HG02840 (cell line): ENCODE results near the gene PRKACB.
"Not testable (repeated sequence)": the region's sequence is repeated elsewhere in the genome, so short reads cannot be mapped to it uniquely, and the experiment has no call there.

Experiments
- ATAC-seq: cut with Tn5 transposase; IDR thresholded peaks from one replicate; pipeline ENCODE4 v1.9.1; 2021; ENCODE audit warnings: mild to moderate bottlenecking, moderate library complexity, moderate number of reproducible peaks; ENCODE audit not compliant: unreplicated experiment, low FRiP score

PRKACB gene

DNA sequence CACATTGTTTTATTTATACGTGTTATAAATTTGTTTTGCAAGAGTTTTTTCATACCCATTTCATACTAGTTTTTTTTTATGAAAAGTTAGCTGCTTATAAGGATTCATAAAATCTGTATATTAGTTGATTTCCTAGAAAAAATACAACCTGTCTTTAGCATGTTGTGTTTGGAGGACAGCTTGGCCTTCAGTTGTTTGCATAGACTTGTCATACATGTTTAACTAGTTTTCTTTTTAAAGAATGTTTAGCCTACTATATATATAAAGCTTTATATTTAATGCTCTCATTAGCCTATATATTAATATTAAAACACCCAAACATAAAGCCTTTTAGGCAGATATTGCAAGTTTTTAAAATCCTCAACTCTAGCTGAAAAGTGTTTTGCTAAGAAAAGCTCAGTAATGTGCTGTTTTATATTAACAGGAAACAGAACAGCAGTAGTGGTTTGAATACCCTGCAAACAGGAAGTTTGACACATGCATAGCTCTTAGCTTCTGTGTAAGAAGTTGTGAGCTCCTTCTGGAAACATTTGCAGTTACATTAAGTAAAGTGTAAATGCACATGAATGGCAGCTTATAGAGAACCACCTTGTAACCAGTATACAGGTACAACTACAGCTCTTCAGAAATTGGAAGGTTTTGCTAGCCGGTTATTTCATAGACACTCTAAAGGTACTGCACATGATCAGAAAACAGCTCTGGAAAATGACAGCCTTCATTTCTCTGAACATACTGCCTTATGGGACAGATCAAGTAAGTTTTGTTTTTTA lies at the start of gene PRKACB:
TSS of gene PRKACB (plus strand) at position 476 of the 770 bp plus-strand sequence. CDS start at position 567, 91 bp downstream.
- ATAC-seq, result peak; percentile 80

DNA sequence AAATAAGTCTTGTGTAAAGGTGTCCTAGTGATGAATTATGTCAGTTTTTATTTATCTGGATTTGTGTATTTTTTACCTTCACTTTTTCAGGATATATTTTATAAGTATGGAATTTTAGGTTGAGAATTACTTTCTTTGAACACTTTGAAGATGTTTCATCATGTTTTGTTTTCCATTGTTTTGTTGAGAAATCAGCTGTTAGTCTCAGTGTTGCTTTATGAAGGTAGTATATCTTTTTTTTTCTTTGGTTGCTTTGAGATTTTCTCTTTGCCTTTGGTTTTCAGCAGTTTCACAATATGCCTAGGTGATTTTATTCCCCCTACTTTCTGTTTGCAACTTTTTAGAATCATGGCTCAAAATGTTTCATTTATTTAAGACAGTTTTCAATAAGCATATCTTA lies 48.8 kb upstream of the PRKACB start:
- no peak for ATAC-seq

DNA sequence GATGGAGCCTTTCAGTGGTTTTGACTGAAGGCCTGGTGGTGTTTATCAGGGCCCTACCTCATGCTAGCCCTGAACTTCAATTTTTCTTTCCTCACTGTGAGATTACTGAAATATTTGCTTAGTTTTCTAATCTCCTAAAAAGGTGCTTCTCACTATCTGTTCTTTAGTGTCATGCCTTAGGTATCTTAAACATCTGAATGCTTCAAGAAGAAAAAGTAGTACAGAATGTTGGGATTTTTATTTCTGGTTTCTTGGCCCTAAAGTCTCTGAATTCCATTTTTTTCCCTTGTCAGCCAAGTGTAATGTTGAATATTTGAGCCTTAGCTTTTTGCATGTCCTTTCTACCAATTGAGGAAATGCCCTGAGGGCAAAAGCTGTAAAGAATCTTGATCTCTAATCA lies 47.9 kb upstream of the PRKACB start:
- no peak for ATAC-seq

DNA sequence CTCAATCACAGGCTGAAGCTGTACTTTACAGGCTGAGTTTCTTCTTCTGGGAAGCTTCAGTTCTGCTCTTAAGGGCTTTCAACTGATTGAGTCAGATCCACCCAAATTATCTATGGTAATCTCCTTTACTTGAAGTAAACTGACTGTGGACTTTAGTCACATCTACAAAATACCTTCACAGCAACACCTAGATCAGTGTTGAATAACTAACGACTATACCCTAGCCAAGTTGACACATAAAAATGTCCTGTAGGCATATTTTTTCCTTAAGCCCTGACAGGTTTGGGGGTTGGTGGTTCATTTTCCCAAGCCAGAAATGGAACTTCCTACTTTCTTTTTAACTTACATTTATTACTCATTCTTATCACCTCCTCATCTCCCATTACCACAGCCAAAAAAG lies 42.9 kb upstream of the PRKACB start:
- no peak for ATAC-seq

DNA sequence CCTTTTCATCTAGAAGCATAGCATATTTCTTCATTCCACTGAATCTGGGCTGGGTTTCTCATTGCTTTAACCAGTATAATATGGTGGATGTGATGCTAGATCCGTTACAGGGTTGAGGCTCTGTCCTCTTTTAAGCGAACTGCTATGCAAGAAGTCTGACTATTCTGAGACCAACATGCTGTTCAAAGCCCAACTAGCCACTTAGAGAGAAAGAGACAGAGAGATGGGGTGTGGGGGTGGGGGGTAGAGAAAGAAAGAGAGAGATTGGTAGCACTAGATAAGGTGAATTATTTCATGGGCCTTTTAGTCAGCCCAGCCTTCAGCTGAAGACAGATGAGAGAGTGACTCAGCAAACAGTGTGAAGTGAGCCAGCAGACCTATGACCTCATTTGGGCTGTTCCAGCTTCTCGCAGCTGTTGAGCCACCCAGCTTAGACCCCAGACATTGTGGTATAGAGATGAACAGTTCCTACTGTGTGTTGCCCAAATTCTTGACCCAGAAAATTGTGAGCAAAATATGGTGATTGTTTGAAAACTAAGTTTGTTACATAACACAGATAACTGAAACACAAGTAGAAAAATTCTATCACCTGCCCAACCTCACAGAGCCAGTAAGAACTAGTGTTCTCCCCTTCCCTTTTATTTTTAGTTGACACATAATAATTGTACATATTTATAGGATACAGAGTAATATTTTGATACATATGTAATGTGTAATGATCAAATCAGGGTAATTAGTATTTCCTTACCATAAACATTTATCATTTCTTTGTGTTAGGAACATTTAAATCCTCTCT lies 40.7 kb upstream of the PRKACB start:
- ATAC-seq, result peak; percentile 54

DNA sequence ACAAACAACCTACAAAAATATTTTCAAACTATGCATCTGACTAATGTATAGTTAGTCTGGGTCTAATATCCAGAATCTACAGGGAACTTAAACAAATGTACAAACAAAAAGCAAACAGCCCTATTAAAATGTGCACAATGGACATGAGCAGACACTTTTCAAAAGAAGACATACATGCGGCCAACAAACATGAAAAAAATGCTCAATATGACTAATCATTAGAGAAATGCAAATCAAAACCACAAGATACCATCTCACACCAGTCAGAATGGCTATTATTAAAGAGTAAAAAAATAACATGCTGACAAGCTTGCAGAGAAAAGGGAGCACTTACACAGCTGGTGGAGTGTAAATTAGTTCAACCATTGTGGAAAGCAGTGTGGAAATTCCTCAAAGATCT lies 36.5 kb upstream of the PRKACB start:
- ATAC-seq, result not testable (repeated sequence)

DNA sequence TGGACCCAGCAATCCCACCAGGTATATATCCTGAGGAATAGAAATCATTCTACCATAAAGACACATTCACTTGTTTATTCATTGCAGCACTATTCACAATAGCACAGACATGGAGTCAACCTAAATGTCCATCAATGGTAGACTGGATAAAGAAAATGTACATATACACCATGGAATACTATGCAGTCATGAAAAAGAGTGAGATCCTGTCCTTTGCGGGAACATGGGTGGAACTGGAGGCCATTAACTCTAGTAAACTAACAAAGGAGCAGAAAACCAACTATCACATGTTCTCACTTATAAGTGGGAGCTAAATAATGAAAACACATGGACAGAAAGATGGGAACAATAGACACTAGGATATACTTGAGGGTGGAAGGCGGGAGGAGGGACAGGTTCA lies 36.1 kb upstream of the PRKACB start:
- ATAC-seq, result no peak

DNA sequence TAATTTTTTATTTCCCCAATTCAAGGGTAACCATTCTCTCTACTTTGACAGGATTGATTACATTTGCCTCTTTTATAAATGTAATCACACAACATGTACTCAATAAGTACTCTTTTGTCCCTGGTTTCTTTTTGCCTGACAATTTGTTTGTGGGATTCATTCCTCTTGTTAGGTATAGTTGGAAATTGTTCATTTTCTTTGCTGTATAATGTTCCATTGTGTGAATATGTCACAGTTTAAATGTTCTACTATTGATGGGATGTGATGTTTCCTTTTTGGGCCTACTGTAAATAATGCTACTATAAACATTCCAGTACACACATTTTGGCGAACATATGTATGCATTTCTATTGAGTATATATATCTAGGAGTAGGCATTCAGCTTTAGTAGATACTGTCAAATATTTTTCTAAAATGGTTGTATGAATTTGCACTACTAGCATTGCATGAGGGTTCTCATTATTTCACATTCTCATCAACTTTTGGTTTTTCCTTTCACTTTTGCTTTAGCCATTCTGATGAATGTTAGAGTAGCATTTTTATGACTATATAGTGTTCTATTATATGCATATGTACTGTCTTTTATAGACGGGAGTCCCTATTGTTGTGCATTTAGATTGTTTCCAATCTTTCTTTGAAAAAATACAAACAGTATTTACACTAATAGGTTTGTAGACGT lies 35.0 kb upstream of the PRKACB start:
- no peak for ATAC-seq

DNA sequence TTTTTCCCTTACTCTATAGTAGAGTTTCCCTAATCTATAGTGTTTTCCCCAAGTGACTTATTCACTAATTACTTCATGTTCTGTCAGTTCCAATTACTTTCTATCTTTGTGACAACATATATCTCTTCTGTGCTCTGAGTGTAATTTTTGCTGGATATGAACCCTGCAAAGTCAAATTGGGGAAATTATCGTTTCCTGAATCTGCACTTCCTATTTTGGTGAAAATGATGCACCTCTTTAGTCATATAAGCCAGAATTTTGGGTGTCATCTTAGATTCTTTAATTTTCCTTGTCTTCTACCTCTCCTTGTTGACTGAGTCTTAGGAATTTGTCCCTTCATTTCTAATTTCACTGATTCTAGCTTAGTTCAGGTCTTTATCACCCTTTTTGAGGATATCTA lies 33.4 kb upstream of the PRKACB start:
- no peak for ATAC-seq

DNA sequence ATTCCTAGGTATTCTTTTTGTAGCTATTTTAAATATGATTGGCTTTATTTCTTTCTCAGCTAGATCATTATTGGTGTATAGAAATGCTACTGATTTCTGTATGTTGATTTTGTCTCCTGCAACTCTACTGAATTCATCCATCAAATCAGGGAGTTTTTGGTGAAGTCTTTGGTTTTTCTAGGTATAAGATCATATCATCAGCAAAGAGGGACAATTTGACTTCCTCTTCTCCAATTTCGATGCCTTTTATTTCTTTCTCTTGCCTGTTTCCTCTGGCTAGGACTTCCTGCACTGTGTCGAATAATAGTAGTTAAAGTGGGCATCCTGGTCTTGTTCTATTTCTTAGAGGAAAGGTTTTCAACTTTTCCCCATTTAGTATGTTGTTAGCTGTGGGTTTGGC lies 27.5 kb upstream of the PRKACB start:
- ATAC-seq, result no peak

DNA sequence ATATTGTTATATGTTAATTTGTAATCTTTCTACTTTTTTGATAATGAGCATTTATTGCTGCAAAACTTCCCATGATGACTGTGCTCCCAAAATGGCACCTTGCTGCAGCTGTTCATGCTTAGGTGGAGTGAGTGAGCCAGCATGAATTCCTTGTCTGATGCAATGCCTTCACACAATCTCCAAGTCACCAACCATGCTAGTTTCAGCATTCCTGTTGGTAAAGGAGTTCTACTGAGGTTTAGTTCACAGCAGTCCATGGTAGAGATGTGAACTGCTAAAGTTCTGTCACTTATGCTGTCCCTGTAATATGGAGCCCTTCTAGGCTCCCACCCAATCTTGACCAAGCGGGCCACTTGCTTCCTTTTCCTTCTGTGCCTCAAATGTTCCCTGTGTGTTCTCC lies 26.2 kb upstream of the PRKACB start:
- ATAC-seq, result no peak

DNA sequence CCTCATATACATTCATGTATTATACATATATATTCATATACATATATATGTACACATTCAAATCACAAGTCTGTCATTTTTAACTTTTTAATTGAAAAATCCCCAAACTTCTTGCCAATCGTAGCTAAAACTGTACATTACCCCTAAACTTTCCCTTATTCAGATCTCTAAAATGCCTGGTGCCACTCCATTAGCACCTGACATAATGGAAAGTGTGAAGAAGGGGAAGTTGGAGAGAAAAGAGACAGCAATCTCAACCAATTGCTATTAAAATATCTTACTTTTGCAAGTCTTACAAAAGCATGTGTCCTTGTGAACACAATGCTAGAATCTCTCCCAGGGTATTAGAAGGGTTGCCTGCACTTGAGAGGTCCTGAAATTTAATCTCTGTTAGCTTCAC lies 22.7 kb upstream of the PRKACB start:
- no peak for ATAC-seq

DNA sequence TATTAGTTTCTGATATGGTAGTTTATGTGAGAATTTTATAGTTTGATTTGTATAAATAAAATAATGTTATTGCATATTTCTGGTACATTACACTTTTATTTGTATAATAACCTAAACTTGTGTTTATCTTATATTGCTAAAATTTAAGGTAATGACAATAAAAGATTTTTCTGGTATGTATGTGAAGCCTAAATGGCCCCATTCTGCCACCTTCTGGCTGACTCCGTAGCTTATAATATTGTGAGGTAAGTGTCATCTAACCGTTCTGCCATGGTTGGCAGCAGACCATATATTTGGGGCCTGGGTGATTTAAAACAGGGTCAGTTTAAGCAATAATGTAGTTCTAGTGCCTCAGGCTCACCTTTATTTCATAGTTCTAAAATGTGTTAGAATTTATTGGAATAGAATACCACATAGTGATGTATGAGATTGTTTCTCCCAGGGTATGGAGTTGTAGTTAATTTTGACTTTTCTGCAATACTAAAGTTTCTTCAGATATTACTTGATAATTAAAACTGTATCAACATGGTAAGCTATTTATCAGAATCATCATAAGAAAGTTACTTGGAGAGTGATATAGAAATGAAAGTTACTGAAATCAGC lies 21.2 kb upstream of the PRKACB start:
- no peak for ATAC-seq

DNA sequence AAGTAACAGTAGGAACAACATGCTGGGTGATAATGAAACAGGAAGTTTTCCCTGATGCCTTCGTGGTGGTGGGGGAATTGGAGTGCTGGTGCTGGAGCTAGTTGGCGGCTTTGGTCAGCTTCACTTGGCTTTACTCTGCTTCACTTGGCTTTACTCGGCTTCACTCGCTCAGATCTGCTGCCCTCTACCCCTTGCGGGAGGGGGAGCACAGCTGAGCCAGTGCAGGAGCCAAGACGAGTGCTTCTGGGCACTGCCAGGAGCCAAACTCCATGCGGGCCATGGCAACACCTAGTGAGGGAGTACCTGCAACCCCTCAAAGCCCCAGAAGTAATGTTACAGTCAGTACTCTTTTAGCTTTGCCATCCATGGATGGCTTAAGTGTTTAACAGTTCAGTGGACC lies 10.6 kb upstream of the PRKACB start:
- ATAC-seq, result no peak

DNA sequence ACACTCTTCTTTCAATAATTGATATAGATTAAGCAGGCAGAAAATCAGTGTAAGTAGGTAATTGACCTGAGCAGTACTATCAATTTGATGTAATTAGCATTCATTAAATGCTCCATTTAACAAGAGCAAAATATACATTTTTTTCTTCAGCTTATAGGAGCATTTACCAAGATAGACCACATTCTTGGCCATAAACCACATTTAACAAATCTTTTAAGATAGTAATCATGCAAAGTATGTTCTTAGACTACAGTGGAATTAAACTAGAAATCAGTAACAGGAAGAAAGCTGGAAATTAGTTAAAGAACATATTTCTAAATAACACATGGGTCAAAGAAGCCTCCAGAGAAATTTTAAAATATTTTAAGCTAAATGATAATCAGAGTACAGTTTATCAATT lies 8.7 kb upstream of the PRKACB start:
- no peak for ATAC-seq

DNA sequence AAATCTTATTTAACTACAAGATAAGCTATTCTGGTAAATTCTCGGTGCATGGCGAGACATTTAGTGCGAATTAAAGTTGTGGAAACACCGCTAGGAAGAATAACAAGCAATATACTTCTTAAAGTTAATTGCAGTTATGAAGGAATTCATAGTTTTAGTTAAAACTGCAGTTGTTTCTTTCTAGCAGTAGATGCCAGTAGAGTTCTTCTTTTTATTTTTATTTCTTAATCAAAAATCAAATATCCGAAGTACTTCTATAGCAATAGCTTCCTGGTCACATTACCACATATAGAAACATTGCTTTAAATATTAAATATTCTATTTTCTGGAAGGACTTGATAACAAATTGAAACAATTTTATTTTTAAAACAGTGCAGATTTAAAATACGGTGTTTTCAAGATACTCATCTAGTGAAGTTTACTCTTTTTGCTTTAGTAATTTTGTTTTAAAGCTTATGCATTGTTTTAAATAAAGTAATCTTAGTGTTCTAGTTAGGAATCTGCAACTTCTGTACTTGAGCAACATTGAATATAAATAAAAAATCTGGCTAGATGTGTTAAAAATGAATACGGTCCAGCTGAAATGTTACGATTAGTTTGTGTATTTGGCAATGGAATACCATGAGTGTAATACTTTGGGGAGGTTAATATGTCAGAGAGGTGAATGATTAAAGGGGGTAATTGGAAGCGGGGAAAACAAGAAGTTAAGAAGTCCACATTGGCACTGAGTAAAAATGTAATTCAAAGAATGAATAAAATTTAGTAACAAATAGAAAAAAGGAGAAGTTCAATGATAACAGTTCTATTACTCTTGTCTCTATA lies 2.7 kb upstream of the PRKACB start:
- ATAC-seq, result no peak

DNA sequence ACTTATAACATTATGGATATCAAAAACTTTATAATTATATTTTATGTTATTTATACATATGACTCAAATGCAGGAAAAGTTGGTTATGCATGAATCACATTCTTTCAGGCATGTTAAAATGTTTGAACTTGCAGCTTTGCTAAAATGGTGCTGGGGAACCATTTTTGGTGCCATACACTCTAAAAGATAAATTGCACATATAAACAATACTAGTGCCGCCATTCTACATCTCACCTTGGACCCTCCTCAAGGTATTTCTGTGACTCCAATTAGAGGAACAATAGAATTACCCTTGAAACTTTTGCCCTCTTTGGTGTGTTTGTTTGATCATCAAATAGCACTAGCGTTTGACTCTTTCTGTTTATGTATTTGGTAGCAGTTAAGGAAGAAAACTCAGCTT lies 997 bp downstream of the PRKACB start:
- ATAC-seq, result no peak

DNA sequence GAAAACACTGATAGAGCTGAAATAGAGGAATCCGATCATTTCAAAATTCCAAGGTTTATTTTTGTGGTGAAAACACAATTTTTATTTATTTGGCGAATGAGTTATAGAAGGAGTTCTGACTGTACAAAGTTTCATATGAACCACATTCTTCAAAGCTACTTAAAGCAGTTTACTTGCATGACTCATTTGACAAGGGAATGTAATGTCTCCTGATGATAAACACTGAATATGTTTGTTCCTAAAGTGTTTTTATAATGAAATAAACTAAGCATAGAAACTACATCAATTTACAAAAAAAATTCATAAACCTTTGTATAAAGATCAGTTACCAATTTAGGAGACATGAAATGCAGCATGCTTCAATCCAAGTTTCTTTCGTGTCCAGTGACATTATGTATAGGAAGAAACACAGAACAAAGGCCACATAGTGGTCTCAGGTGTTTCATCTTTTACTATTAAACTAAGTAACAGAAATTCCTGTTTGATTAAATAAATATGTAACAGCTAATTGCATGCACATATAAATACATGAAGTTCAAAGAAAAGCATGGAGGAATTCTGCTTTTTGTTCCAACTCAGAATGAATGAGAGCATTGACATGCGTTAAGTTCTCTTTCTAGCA lies 2.5 kb downstream of the PRKACB start:
- peak; percentile 49 for ATAC-seq

DNA sequence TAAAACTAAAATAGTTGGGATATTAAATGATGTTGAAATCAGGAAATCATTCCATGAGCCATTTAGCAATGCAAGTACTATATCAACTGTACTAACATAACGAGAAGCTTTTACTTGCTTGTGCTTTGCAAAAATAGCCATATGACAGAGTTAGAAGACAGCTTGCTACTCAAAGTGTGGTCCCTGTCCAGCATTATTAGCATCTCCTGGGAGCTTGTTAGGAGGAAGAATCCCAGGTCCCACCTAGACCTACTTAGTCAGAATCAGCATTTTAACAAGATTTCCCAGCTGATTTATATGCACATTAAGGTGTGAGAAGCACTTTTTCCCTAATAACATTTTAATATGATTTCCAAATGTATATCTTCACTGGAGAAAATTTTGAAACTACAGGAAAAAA lies 4.7 kb downstream of the PRKACB start:
- ATAC-seq, result no peak

DNA sequence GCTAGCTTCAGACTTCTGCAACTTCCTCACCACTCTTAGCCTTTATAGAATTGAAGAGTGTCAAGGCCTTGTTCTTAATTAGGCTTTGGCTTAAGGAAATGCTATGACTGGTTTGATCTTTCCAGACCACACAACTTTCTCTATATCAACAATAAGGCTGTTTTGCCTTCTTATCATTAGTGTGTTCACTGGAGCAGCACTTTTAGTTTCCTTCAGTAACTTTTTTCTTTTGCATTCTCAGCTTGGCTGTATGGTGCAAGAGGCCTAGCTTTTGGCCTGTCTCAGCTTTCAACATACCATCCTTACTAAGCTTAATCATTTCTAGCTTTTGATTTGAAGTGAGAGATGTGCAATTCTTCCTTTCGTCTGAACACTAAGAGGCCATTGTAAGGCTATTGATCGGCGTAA lies 8.6 kb downstream of the PRKACB start:
- ATAC-seq, result peak; percentile 81
